HT1080 (cell line): ENCODE data around the gene COPS7B. TPM values are rescaled to one million over a fixed set of nuclear protein-coding genes. Genes with fewer than 3 reads are reported as not detected.
"Not testable (repeated sequence)": the region's sequence is repeated elsewhere in the genome, so short reads cannot be mapped to it uniquely, and the experiment has no call there.

Experiments
- DNase-seq: peaks from one replicate; pipeline ENCODE4 v3.0.0-alpha.2; 2015; ENCODE audit warnings: low read depth
- polyA plus RNA-seq, 2 experiments: library from polyadenylated mRNA; depleted of rRNA; stranded (reverse); fragments of >200 nt; gene quantifications; 2 replicates each; pipeline ENCODE4 v1.2.3, GENCODE V29; 2015
- total RNA-seq: library from RNA; depleted of rRNA; stranded (reverse); fragments of >200 nt; shearing (Covaris generic); gene quantifications from 2 replicates; pipeline ENCODE4 v1.2.3, GENCODE V29; 2014; rRNA removed

COPS7B gene
- 36.6 and 45.7 TPM in 2 replicates for total RNA-seq
- 48.5 and 50.0 TPM in 2 replicates for polyA plus RNA-seq (2015; cell fraction: cytosol; rRNA removed)
- polyA plus RNA-seq (2015; cell fraction: nucleus; rRNA removed), result 105 and 116 TPM in 2 replicates

GRCh38 chr2:231786177-231786916, at the start of gene COPS7B:
TSS of gene COPS7B (plus strand) at chr2:231786445. CDS start at chr2:231788571, 2,126 bp downstream.
- DNase-seq, result peak; percentile 80

DNA sequence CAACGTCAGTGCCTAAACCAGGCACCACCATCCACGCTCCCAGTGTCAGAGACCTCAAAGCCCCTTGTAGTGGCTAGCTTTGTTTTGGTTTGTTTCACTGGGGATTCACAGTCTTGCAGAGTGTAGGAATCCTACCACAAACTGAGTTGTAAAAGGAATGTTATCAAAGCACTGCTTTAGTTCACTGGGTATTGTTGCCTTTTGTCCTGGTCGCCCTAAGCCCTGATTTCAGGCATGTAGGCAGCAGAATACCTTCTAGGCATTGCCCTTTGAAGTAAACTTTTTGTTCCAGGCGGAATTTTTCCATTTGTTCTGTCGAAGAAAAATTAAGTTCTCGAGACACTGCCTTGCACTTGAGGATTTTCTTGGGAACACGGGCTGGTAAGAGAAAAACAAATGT, 48.5 kb upstream of the COPS7B start:
- DNase-seq, result no peak

- no peak for DNase-seq
Measured at GRCh38 chr2:231743376-231744116, 42.7 kb upstream of the COPS7B start.

DNA sequence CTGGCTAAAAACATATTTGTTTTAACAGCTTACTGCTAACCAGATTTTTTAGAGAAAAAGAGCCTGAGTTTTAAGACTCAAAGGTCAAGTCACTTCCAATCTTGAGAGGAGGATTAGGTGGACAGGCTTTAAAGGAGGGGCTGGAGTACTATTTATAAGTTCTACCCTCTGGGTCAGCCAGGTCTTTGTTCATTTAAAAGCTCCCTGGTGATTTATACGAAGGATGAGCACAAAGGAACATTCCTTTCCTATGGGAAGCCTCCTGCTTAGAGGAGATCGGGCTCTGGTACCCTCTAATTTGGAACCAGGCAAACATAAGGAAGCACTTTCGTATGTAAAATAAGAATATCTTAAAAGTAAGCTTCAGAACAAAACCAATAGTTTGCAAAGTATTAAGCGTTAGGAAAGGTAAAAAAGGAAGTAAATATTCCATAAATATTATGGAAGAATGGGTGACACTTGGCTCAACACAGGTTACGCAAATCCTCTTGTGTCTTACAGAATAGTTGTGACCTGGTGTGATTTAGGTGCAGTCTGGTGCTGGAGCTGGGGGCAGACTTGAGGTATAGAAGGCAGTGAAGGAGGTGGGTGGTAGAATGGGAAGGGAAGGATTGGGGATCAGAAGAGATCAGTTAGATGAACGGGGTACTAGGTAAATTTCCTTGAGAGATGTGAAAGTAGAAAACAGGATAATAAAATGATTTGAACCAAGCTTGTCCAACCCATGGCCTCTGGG, 40.8 kb upstream of the COPS7B start:
- DNase-seq, result no peak

GRCh38 chr2:231748153-231748896, 37.9 kb upstream of the COPS7B start:
- DNase-seq, result not testable (repeated sequence)

DNA sequence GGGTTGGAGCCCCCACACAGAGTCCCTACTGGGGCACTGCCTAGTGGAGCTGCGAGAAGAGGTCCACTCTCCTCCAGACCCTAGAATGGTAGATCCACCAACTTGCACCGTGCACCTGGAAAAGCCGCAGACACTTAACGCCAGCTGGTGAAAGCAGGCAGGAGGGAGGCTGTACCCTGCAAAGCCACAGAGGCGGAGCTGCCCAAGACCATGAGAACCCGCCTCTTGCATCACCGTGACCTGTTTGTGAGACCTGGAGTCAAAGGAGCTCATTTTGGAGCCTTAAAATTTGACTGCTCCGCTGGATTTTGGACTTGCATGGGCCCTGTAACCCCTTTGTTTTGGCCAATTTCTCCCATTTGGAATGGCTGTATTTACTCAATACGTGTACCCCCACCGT, 37.2 kb upstream of the COPS7B start:
- DNase-seq, result not testable (repeated sequence)

DNA sequence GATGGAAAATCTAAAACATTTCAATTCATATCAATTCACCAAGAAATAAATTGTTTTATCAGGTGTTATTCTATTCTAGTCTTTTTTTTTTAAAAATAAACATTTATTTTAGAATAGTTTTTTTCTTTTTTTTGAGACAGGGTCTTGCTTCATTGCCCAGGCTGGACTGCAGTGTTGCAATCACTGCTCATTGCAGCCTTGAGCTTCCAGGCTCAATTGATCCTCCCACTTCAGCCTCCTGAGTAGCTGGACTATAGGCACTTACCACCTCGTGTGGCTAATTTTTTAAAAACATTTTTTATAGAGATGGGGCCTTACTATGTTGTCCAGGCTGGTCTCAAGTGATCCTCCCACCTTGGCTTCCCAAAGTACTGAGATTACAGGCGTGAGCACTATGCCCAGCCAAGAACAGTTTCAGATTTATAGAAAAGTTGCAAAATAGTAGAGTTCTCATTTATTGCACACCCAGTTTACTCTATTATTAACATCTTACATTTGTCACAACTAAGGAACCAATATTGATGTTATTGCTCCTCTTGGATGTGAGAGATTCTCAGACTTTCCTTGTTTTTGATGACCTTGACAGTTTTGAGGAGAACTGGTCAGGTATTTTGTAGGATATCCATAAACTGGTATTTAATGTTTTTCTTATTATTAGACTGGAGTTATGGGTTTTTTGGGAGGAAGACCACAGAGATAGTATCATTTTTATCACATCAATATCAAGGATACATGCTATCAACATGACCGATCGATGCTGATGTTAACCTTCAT, 35.0 kb upstream of the COPS7B start:
- no peak for DNase-seq

DNA sequence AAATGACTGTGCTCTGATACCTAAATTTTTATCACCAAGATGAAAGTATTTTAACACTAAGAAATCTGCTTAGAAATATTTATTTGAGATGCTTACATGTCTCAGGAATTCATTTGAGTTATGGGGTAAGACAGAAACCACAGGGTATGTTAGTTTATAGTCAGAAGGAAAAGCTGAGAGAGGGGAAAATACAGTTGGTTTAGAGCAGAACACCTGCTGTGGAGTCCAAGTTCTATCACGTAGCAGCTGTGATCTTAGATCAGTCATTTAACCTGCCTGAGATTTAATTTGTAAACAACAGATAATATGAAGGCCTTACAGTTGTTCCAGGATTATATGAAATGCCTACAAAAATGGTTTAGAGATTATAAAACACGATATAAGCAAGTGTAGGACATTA, 34.2 kb upstream of the COPS7B start:
- no peak for DNase-seq

DNA sequence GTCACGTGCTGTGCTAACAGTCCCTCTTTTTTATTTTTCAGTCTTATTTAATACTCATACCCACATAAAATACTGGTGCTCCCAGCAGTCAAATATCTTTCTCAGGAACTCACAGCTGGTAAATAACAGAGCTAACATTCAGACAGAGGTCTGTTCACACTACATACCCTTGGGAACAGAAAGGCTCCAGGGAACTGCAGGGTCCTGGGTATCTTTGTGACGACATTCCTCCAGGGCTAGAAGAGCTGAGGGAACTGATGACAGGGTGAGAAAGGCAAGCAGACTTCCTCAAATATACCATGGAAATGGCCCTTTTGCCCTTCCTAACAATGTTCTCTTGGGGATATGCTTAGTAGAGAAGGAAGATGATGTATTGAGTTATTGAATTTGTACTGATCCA, 24.5 kb upstream of the COPS7B start:
- DNase-seq, result no peak

GRCh38 chr2:231764124-231764523, 22.1 kb upstream of the COPS7B start:
- DNase-seq, result no peak

DNA sequence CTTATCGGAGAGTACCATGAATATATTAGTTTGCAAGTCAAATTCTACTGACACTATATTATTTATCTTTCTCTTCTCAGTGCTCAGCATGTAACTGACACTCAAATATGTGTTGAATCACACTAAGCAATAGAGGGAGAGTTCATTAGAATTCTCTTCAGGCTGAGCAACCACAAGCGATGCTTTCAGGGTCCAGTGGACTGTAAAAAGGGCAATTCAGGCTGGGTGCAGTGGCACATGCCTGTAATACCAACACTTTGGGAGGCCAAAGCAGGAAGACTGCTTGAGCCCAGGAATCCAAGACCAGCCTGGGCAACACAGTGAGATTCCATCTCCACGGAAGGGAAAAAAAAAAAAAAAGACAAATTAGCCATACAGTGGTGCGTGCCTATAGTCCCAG, 21.5 kb upstream of the COPS7B start:
- DNase-seq, result no peak

DNA sequence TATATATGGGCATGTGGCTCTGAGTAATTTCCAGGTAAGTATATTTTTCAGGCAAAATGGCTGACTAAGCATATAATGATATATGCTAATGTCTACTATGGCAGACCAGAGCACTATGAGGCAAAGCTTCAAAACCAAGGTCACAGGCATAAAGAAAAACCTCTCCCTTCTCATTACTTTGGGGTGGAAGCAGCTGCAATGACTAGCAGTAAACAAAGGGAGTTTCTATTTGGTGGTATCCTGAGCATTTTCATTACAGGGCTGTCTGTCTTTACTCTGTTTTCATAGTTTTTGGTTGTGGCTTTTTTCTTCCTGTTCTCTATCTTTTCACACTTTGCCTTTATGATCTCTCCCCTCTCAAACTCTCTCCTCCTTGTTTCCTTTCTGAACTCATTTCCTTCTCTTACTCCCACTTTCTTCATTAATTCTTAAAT, 20.7 kb upstream of the COPS7B start:
- DNase-seq, result no peak

DNA sequence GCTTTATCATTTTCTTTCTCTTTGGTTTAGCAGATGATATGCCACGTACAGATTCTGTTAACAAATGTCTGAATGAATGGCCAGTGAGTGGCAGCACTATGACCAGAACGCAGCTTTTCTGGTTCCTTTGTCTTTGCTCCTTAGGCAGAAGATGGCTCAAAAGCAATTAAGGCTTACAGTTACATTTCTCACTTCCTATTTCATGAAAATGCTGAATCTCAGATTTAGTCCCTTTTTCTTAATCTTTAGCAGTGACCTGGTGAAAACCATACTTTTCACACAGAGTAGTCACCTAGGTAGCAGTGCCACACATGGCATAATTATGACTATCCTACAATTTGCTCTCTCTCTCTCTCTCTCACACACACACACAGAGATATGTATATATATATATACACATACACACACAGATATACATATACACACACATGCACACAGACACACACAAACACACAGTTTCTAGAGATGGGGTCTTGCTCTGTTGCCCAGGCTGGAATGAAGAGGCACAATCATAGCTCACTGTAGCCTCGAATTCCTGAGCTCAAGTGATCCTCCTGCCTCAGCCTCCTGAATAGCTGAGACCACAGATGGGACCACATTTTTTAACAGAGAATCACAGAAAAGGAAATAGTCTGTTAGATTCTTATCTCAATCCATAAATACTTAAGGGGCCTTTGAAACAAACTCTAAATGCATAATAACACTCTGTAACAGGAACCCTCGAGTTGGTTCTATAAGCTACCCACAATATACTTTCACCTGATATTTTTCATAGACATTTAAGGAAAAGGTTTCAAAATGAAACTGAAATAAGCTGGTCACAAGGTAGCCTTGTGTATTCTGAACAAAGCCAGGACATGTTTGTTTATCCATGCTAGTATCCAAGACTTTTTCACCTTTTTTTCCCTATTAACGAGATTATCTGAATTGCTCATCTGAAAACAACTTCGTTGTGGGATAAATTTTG, 16.8 kb upstream of the COPS7B start:
- no peak for DNase-seq

DNA sequence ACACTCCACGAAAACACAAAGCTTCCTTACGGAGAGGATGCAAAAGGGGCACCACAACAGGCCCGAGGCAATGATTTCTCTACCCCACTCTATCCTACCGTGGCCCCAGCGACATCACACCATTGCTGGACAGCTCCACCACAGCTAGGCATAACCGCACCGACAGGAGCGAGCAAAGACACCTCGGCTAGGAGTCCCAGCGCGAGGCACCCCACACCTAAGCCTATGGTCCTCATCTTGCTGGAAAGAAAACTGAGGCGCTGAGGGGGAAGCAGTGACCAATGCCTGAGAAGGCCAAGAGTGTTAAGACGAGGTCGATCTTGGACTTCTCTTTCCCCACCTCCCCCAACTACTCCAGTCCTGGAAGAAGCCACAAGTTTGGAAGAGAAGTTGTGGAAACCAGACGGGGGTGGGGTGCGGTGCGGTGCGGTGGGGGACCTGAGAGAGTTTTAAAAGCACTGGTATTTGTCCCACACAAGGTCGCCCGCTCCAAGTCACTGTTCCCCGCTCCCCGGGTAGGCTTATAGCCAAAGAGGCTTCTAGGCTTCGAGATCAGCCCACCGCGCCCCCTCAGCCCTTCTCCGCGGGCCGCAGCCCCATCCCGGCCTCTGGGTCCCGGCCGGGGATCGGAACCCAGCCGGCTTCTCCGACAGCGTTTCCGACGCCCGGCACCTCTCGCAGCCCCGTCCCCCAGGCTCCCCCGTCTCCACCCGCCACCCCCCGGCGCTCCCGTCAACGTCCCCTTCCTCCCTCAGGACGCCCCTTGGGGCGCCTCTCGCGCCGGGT, 5.9 kb upstream of the COPS7B start:
- no peak for DNase-seq

GRCh38 chr2:231780909-231781797, 5.1 kb upstream of the COPS7B start, which contains the start of gene PDE6D:
TSS of gene PDE6D (minus strand) at chr2:231781282. CDS start at chr2:231781114, 168 bp downstream.
- peak; percentile 97 for DNase-seq

- DNase-seq, result peak; percentile 43
Measured at GRCh38 chr2:231781798-231782726, 4.2 kb upstream of the COPS7B start.
